Kidney epithelial cell (primary cell): ENCODE results near the gene EPO. TPM values are rescaled to one million over a fixed set of nuclear protein-coding genes. Genes with fewer than 3 reads are reported as not detected.

ENCODE experiments used
- DNase-seq: peaks from one replicate; pipeline ENCODE4 v3.0.0-alpha.2; 2010; ENCODE audit warnings: low read depth
- H3K27me3 ChIP-seq: 2 replicates; pipeline ENCODE4 v1.6.0; 2011; ENCODE audit warnings: low read length; ENCODE audit not compliant: control insufficient read depth, insufficient read depth
- H3K36me3 ChIP-seq: 2 replicates; pipeline ENCODE4 v1.5.1; 2011; ENCODE audit warnings: low read length; ENCODE audit not compliant: control insufficient read depth, insufficient read depth
- H3K4me3 ChIP-seq: 2 replicates; pipeline ENCODE4 v1.5.1; 2011; ENCODE audit warnings: low read depth, mild to moderate bottlenecking, control low read depth, low read length
- total RNA-seq: library from RNA; depleted of rRNA; stranded (reverse); fragments of >200 nt; gene quantifications from 2 replicates; pipeline ENCODE4 v1.2.3, GENCODE V29; 2015
- TF ChIP-seq, protein P1 (sequence below): IDR thresholded peaks from 2 replicates; pipeline ENCODE4 v1.5.1; 2011; ENCODE audit warnings: mild to moderate bottlenecking, moderate library complexity, low read length, control low read depth, inconsistent platforms; ENCODE audit not compliant: insufficient read depth, poor library complexity, severe bottlenecking

Gene EPO
- total RNA-seq, 1 donor from 2014 or later = not detected

GRCh38 chr7:100689230-100690135 is 30.8 kb upstream of the EPO start:
- TF ChIP-seq, protein P1, sequence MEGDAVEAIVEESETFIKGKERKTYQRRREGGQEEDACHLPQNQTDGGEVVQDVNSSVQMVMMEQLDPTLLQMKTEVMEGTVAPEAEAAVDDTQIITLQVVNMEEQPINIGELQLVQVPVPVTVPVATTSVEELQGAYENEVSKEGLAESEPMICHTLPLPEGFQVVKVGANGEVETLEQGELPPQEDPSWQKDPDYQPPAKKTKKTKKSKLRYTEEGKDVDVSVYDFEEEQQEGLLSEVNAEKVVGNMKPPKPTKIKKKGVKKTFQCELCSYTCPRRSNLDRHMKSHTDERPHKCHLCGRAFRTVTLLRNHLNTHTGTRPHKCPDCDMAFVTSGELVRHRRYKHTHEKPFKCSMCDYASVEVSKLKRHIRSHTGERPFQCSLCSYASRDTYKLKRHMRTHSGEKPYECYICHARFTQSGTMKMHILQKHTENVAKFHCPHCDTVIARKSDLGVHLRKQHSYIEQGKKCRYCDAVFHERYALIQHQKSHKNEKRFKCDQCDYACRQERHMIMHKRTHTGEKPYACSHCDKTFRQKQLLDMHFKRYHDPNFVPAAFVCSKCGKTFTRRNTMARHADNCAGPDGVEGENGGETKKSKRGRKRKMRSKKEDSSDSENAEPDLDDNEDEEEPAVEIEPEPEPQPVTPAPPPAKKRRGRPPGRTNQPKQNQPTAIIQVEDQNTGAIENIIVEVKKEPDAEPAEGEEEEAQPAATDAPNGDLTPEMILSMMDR = no peak
- DNase-seq = no peak
- Histone ChIP-seq H3K4me3 (no peak overlapping the region), H3K27me3 (no peaks in the 10 kb centered on the region), H3K36me3 (peaks cover 1% of the 10 kb centered on the region)

- TF ChIP-seq, protein P1 = peak; percentile 92
- H3K4me3 ChIP-seq = no peak overlapping the region
- H3K27me3 ChIP-seq = no peaks in the 10 kb centered on the region
- peaks cover 1% of the 10 kb centered on the region for H3K36me3 ChIP-seq
- DNase-seq = no peak
Observed at GRCh38 chr7:100691676-100692577, 28.3 kb upstream of the EPO start.

GRCh38 chr7:100692578-100692961 is 27.7 kb upstream of the EPO start:
- peak overlapping the region; percentile 77 for H3K4me3 ChIP-seq
- DNase-seq = no peak
- TF ChIP-seq, protein P1 = no peak
- no peaks in the 10 kb centered on the region for H3K27me3 ChIP-seq
- H3K36me3 ChIP-seq = peaks cover 1% of the 10 kb centered on the region

GRCh38 chr7:100693312-100694097 is 26.8 kb upstream of the EPO start:
- Histone ChIP-seq H3K27me3 (no peaks in the 10 kb centered on the region), H3K4me3 (peak overlapping the region; percentile 77), H3K36me3 (no peaks in the 10 kb centered on the region)
- DNase-seq = no peak
- TF ChIP-seq, protein P1 = no peak

- peak within 1 kb of the TSS; percentile 77 for H3K4me3 ChIP-seq
- no peaks in the 10 kb centered on the region for H3K27me3 ChIP-seq
- no peaks in the 10 kb centered on the region for H3K36me3 ChIP-seq
- TF ChIP-seq, protein P1 = no peak
- DNase-seq = no peak
Observed at GRCh38 chr7:100694098-100694745, 26.0 kb upstream of the EPO start, which contains the start of gene GIGYF1. GIGYF1 (minus strand) TSS chr7:100694250; CDS start chr7:100688238, 6,012 bp downstream.
